Stimulated activated CD4-positive, alpha-beta T cell treated with anti-CD3 and anti-CD28 coated beads, Interleukin-4, amount 100 ng/mL, for 48 hours (primary cell): ENCODE data around the gene RPS6KA1.
"Not testable (repeated sequence)": the region's sequence is repeated elsewhere in the genome, so short reads cannot be mapped to it uniquely, and the experiment has no call there.

Experiments
- DNase-seq, 2 donors: peaks; one replicate each; pipeline ENCODE4 v3.0.0-alpha.2; 2020; ENCODE audit warnings: low read depth in 2 of 2

Gene RPS6KA1

GRCh38 chr1:26598890-26599289 is 69.3 kb downstream of the RPS6KA1 start:
- no peak for DNase-seq

DNA sequence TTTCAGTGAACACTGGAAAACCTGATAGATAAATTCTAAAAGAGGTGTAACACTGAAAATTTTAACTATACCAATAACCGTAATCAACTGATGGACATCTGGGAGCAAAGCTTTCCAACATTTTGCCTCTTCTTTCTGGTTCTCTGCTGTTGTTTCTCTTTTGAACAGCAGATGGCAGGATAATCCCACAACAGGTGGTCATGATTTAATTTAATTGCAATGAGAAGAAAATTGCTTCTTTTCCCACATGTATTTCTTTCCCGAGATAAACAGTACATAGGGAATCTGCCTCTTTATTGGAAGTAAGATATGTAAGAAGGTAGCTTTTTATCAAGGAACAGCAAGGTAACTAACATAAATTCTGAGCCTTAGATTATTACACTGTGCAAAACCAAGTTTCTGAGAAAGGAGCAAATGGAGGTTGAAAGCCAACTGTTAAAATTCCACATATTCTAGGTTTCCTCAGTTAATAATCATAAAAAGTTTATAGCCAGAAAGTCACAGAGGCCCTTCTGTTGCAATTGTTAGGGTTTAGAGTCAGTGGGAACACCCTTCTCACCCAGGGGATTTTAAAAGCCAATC is 72.9 kb downstream of the RPS6KA1 start:
- DNase-seq: no peak

GRCh38 chr1:26603856-26604255 is 74.3 kb downstream of the RPS6KA1 start:
- DNase-seq: no peak

DNA sequence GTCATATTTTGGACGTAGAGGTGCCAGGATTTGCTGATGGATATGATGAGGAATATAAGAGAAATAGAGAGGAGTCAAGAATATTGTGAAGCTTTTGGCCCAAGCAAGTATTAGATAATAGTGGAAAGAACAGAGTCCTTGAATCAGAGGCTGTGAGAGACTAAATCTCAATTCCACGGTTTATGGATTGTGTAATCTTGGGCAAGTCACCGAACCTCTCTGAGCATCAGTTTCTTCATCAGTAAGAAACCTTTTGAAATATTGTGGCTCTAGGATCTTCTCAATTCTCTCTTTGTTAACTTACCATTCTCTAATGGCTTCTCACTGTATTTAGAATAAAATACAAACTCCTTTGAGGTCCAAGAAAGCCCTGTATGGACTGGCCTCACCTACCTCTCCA is 77.6 kb downstream of the RPS6KA1 start:
- no peak for DNase-seq

DNA sequence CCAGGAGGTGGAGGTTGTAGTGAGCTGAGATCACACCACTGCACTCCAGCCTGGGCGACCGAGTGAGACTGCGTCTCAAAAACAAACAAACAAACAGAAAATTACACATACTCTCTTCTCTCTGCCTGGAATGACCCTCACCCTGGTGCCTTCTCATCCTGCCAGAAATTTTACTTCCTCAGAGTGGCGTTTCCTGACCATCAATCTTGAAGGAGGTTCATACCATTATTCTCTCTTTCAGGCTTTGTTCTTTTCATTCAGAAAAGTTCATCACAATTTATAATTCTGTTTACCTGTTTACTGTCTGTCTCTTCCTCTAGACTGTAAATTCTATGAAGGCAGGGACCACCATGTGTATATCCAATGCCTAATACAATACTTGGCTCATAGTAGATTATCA is 79.3 kb downstream of the RPS6KA1 start:
- no peak for DNase-seq

DNA sequence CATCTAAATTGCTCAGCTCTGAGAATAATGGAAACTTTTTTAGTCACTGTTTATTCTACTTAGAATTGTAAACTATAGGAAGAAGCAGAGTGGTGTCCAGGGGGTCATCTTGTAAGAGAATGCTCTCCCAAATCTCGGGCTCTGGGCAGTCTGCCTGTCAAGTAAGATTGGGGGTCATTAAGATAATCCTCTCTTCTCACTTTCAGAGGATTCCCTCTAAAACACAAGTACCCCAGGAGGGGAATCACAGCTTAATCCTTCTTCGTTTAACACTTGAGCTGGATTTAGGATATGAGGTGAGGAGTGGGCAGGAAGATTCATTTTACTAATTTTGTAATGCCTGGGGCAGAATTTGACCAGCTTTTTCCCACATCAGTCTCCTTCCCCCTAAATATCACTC is 81.2 kb downstream of the RPS6KA1 start:
- DNase-seq: no peak

DNA sequence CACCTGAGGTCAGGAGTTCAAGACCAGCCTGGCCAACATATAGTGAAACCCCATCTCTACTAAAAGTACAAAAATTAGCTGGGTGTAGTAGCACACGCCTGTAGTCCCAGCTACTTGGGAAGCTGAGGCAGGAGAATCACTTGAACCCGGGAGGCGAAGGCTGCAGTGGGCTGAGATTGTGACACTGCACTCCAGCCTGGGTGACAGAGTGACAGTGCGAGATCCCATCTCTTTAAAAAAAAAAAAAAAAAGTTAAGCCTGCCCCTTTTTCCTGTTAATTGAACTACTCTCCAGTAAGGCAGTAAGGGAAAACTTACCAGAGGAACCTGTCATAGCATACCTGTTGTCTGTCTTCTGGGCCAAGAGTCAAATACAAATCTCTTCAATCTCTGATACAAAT is 83.1 kb downstream of the RPS6KA1 start:
- DNase-seq: not testable (repeated sequence)

DNA sequence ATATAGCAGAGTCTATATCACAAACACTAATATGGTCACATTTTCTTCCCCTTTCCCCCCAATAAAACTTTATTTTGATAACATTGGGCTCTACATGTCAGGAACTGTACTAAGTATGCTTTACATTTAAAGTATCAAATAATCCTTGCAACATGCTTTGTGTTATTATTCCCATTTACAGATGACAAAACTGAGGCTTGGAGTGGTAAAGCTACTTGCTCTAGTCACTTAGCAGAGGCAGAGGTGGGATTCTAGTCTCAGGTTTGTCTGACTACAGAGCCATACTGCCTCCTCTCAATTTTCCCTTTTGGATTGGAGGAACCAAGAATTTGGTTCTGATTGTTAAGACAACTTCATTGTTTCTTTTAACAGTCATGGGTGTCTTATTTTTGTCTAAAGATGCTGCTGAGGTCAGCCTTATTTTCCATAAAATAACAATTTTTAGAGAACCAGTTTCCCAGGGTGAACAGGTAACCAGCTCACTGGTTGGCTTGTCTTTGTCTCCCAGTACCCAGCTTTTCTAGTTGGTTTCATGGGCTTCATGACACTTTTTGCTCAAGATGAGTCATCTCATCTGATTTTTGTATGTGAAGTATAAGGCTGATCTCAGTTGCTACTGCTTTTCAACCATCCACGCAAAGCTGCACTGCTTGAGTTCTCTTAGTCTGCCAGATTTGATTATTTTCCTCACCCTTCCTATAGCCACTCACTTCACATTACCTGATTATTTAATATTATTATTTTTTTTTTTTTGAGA is 85.3 kb downstream of the RPS6KA1 start:
- no peak for DNase-seq

GRCh38 chr1:26616881-26617280 is 87.3 kb downstream of the RPS6KA1 start:
- no peak for DNase-seq

DNA sequence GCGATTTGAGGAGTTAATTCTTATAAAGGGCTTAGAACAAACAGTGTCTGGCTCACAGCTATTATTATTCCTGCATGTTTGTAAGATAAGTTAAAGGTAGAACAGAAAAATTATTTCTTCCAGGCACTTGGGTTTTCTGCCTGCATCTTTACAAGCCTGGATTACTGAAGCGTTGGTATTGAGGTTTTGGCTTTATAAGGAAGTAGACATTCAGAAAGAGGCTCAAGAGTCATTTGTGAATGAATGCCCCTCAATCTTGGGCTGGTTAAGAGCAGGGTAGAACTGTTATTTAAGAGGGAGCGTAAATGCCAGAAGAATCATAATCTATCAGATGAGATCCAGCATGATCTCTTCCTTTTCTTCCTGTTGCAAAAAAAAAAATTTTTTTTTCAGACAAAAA is 89.0 kb downstream of the RPS6KA1 start:
- no peak for DNase-seq
